Kidney (tissue), 14 donors: Measurements from ENCODE around the gene PXDN. TPM values are rescaled to one million over a fixed set of nuclear protein-coding genes. Genes with fewer than 3 reads are reported as not detected.

Experiments
- DNase-seq, 5 donors: peaks; one replicate each; pipeline ENCODE4 v3.0.0-alpha.2; 2013 to 2020
- FAIRE-seq: peaks from 2 replicates; lab custom pipeline; 2012; peaks lifted over from hg19 to GRCh38; lab: Jason Lieb, UNC
- H3K27ac ChIP-seq, 2 donors: one replicate each; pipeline ENCODE4 v1.7.0; 2013; ENCODE audit warnings: low read depth in 2 of 2, low read length in 2 of 2, inconsistent platforms in 1 of 2
- H3K27me3 ChIP-seq: one replicate; pipeline ENCODE4 v1.7.1; 2013; ENCODE audit warnings: low read length, inconsistent platforms; ENCODE audit not compliant: control insufficient read depth, insufficient read depth
- H3K36me3 ChIP-seq, 3 donors: one replicate each; pipeline versions ENCODE4 v1.7.0 to v1.7.1; 2013; ENCODE audit warnings: low read length in 3 of 3, control low read depth in 1 of 3, inconsistent platforms in 1 of 3; ENCODE audit not compliant: insufficient read depth in 3 of 3, control insufficient read depth in 2 of 3
- H3K4me1 ChIP-seq, 3 donors: one replicate each; pipeline versions ENCODE4 v1.7.0 to v1.7.1; 2013; ENCODE audit warnings: low read length in 3 of 3, inconsistent platforms in 1 of 3, low read depth in 1 of 3; ENCODE audit not compliant: control insufficient read depth in 2 of 3, insufficient read depth in 2 of 3
- H3K4me3 ChIP-seq, 3 donors: one replicate each; pipeline versions ENCODE4 v1.7.0 to v1.8.1; 2013; ENCODE audit warnings: low read length in 3 of 3, control low read depth in 1 of 3, inconsistent platforms in 1 of 3
- H3K9ac ChIP-seq, 3 donors: one replicate each; pipeline versions ENCODE4 v1.7.0 to v1.7.1; 2013; ENCODE audit warnings: low read length in 3 of 3, control low read depth in 1 of 3, inconsistent platforms in 1 of 3
- H3K9me3 ChIP-seq, 3 donors: one replicate each; pipeline versions ENCODE4 v1.7.0 to v1.7.1; 2013; ENCODE audit warnings: low read length in 3 of 3, control low read depth in 1 of 3, inconsistent platforms in 1 of 3; ENCODE audit not compliant: control insufficient read depth in 2 of 3, insufficient read depth in 1 of 3
- CTCF ChIP-seq: IDR thresholded peaks from 3 replicates; pipeline ENCODE4 v1.5.1; 2012; ENCODE audit warnings: mild to moderate bottlenecking, moderate library complexity, borderline replicate concordance; ENCODE audit not compliant: insufficient read depth; ENCODE audit errors: extremely low read depth
- intact Hi-C: fragments of 100-400 bp; cut with DNase I; formaldehyde crosslinking; loops from one replicate; pipeline ENCODE4 v1.11.1; 2022
- polyA plus RNA-seq: library from polyadenylated mRNA; stranded (reverse); fragments of 350-450 nt; fragmentation: Illumina TruSeq; extraction: RNeasy Lipid Tissue Mini Kit (QIAGEN cat#74804); gene quantifications from one replicate; pipeline ENCODE4 v1.2.3, GENCODE V29; 2014; ENCODE audit warnings: low read depth, low replicate concordance; ENCODE audit not compliant: insufficient read depth
- total RNA-seq: library from RNA; stranded (reverse); fragmentation: NEBNext Ultra II Directional; extraction: Animal tissue kit (Norgen Biotek cat#: 25700); gene quantifications from one replicate; pipeline ENCODE4 v1.2.1, GENCODE V29; 2021
- donor health status: control.
- donor health status: control.
- donor health status: control.
- donor health status: control.
- donor health status: control.
- donor health status: DM: yes; HTN: yes; CAD: no.
- donor health status: Normal renal cell carcinoma (clear cell type).

Gene PXDN
- total and polyA plus RNA-seq, 2 donors from 2014 or later = 4.7 to 42.3 TPM

GRCh38 chr2:1626271-1626681, 118.0 kb downstream of the PXDN start:
- TF ChIP-seq CTCF = no peak
- FAIRE-seq = no peak
- no peaks in the 10 kb centered on the region for H3K27me3 ChIP-seq

GRCh38 chr2:1625281-1626001, 118.9 kb downstream of the PXDN start:
- DNase-seq (peak; percentile 51 to 88 (median 74)), FAIRE-seq (no peak)
- Histone ChIP-seq H3K27me3 (no peaks in the 10 kb centered on the region), H3K9me3 (no peaks in the 10 kb centered on the region), H3K36me3 (no peaks in the 10 kb centered on the region), H3K4me3 (no peak overlapping the region), H3K4me1 (no peaks in the 10 kb centered on the region), H3K9ac (no peak overlapping the region), H3K27ac (no peak overlapping the region)
- TF ChIP-seq CTCF = no peak
- intact Hi-C loops = no loop called here

More at GRCh38 chr2:1626271-1626681, 118.0 kb downstream of the PXDN start:
- H3K36me3 ChIP-seq = no peaks in the 10 kb centered on the region
- H3K9me3 ChIP-seq = no peaks in the 10 kb centered on the region
- no peak overlapping the region for H3K4me3 ChIP-seq
- no peak overlapping the region for H3K27ac ChIP-seq
- DNase-seq = peak in 2 of 5 donors; percentile 23 to 53
- intact Hi-C loops = no loop called here
- no peaks in the 10 kb centered on the region for H3K4me1 ChIP-seq
- H3K9ac ChIP-seq = no peak overlapping the region

- DNase-seq (peak in 1 of 5 donors; percentile 41), FAIRE-seq (no peak)
- H3K4me1 ChIP-seq = no peaks in the 10 kb centered on the region
- TF ChIP-seq CTCF = no peak
- no peaks in the 10 kb centered on the region for H3K9me3 ChIP-seq
- H3K36me3 ChIP-seq = no peaks in the 10 kb centered on the region
- no peak overlapping the region for H3K4me3 ChIP-seq
- H3K9ac ChIP-seq = no peak overlapping the region
- H3K27ac ChIP-seq = no peak overlapping the region
- intact Hi-C loops = no loop called here
- H3K27me3 ChIP-seq = no peaks in the 10 kb centered on the region
These were observed 120.3 kb downstream of the PXDN start for GRCh38 chr2:1623906-1624445.
